HG03103 (cell line): Measurements from ENCODE around the gene IMMP2L.
"Not testable (repeated sequence)": the region's sequence is repeated elsewhere in the genome, so short reads cannot be mapped to it uniquely, and the experiment has no call there.

Experiments used
- ATAC-seq: cut with Tn5 transposase; IDR thresholded peaks from one replicate; pipeline ENCODE4 v1.9.1; 2021; ENCODE audit warnings: low read depth; ENCODE audit not compliant: unreplicated experiment

Gene IMMP2L

GRCh38 chr7:111473449-111474198 is 88.7 kb downstream of the IMMP2L start:
- ATAC-seq = no peak

GRCh38 chr7:111470998-111471397 is 91.3 kb downstream of the IMMP2L start:
- no peak for ATAC-seq

GRCh38 chr7:111469894-111470293 is 92.4 kb downstream of the IMMP2L start:
- ATAC-seq = not testable (repeated sequence)

GRCh38 chr7:111465774-111466173 is 96.5 kb downstream of the IMMP2L start:
- not testable (repeated sequence) for ATAC-seq

- ATAC-seq = no peak
Measured at GRCh38 chr7:111460695-111461094, 101.6 kb downstream of the IMMP2L start.

- no peak for ATAC-seq
Measured at GRCh38 chr7:111459757-111460280, 102.5 kb downstream of the IMMP2L start.

- ATAC-seq = no peak
Measured at GRCh38 chr7:111459065-111459756, 103.1 kb downstream of the IMMP2L start.

GRCh38 chr7:111450705-111451104 is 111.6 kb downstream of the IMMP2L start:
- ATAC-seq = not testable (repeated sequence)

GRCh38 chr7:111447502-111447901 is 114.8 kb downstream of the IMMP2L start:
- ATAC-seq = not testable (repeated sequence)

- no peak for ATAC-seq
Measured at GRCh38 chr7:111439977-111440376, 122.3 kb downstream of the IMMP2L start.

- ATAC-seq = no peak
Measured at GRCh38 chr7:111438369-111439289, 123.7 kb downstream of the IMMP2L start.

- no peak for ATAC-seq
Measured at GRCh38 chr7:111437736-111438135, 124.6 kb downstream of the IMMP2L start.

GRCh38 chr7:111436608-111437007 is 125.7 kb downstream of the IMMP2L start:
- ATAC-seq = no peak

GRCh38 chr7:111433426-111433825 is 128.9 kb downstream of the IMMP2L start:
- ATAC-seq = no peak

- ATAC-seq = no peak
Measured at GRCh38 chr7:111429781-111430180, 132.5 kb downstream of the IMMP2L start.

- ATAC-seq = no peak
Measured at GRCh38 chr7:111424768-111425167, 137.5 kb downstream of the IMMP2L start.

GRCh38 chr7:111414374-111414773 is 147.9 kb downstream of the IMMP2L start:
- no peak for ATAC-seq

GRCh38 chr7:111413739-111414138 is 148.6 kb downstream of the IMMP2L start:
- ATAC-seq = no peak

GRCh38 chr7:111410899-111411298 is 151.4 kb downstream of the IMMP2L start:
- ATAC-seq = no peak

- no peak for ATAC-seq
Measured at GRCh38 chr7:111409714-111410422, 152.4 kb downstream of the IMMP2L start.
